CD4-positive, alpha-beta T cell treated with Interleukin-1 beta for 1 hour (primary cell): Measurements from ENCODE around the gene CD99.
A peak's percentile ranks its signal among the peaks of the same experiment; 100 is the strongest.
"Not testable (repeated sequence)": the region's sequence is repeated elsewhere in the genome, so short reads cannot be mapped to it uniquely, and the experiment has no call there.

Experiments used
- DNase-seq, 2 donors: peaks; one replicate each; pipeline ENCODE4 v3.0.0-alpha.2; 2020 to 2022

CD99 gene

DNA sequence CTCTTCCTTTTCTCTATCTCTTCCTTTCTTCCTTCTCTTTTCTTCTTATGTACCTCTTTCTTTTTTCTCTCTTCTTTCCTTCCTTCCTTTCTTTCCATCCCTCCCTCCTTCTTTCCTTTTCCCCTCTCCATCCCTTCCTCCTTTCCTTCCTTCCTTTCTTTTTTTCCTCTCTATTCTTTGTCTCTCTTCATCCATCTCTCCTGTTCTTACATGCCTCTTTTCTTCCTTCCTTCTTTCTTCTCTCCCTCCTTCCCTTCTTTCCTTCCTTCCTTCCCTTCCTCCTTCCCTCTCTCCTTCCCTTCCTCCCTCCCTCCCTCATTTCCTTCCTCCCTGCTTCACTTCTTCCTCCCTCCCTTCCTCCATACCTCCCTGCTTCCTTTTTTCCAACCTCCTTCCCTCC is 41.6 kb downstream of the CD99 start:
- DNase-seq: no peak

- DNase-seq: no peak
These were observed 42.2 kb downstream of the CD99 start for GRCh38 chrX:2733286-2733685.

DNA sequence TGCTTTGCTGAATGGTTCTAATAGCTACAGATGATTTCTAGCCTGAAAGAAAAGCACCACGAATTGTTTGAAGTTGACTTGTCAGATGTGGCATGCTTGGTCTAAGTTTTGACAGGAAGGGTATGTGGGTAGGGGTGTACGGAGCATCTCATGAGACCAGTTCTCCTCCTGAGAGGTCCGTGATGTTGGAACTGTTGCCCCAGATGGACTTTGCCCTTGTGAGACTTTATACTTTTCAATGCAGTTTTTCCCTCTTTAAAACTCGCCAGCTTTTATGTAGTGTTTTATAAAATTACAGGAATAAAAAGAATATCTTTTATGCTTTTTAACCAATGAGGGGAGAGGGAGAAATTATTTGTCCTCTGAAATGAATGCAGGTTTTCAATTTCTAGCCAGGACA is 44.2 kb downstream of the CD99 start:
- DNase-seq: no peak

DNA sequence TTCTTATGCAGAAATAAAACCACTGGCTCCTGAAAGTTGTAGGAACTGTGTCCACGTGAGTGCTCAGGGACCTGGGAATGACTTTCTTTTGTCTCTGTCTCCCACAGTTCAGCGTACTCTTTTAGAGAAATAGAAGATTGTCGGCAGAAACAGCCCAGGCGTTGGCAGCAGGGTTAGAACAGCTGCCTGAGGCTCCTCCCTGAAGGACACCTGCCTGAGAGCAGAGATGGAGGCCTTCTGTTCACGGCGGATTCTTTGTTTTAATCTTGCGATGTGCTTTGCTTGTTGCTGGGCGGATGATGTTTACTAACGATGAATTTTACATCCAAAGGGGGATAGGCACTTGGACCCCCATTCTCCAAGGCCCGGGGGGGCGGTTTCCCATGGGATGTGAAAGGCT is 49.6 kb downstream of the CD99 start:
- DNase-seq: no peak

DNA sequence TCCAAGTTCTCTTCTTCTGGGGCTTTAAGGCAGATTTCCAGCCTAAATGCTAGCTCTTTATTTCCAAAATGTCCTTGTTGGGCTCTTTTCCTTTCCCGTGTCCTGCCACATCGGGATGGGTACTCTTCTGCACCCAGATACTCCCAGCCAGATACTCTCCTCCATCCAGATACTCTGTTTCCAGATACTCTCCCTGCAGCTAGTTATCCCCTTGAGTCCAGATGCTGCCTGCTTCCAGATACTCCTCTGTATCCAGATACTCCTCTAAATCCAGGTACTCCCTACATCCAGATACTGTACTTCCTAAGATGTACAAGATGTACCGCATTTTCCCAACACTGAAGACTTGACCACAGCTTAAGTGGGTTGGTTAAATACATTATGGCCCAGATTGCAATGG is 50.3 kb downstream of the CD99 start:
- DNase-seq: no peak

DNA sequence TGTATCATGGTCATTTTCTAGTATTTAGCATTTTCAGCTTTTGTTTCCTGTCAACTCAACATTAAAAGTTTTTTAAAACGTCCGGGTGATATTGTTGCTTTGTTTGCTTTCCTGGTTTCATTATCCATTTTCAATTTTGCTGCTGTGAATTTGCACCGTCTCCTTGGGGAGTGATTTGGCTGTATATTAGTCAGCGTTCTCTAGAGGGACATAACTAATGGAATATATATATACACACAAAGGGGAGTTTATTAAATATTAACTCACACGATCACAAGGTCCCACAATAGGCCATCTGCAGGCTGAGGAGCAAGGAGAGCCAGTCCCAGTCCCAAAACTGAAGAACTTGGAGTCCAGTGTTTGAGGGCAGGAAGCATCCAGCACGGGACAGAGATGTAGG is 55.2 kb downstream of the CD99 start:
- DNase-seq: not testable (repeated sequence)

DNA sequence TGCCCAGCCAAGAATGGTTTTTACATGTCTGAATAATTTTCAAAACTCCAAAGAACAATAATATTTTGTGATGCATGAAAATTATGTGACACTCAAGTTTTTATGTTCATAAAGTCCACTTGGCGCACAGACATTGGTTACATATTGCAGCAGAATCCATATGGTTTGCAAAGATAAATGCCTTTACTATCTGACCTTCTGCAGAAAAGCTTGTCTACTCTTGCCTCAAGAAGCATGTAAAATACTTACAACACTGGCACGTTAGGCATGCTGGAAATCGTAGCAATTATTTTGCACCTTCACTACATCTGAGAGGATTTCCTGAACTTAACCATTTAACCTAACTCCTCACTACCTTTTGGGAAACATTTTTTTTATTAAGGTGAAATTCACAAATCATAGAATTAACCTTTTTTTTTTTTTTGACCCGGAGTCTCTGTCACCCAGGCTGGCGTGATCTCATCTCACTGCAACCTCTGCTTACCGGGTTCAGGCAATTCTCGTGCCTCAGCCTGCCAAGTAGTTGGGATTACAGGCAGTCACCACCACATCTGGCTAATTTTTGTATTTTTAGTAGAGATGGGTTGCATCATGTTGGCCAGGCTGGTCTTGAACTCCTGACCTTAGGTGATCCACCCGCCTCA is 57.2 kb downstream of the CD99 start:
- DNase-seq: no peak

- DNase-seq: no peak
These were observed 57.7 kb downstream of the CD99 start for GRCh38 chrX:2748815-2749188.

DNA sequence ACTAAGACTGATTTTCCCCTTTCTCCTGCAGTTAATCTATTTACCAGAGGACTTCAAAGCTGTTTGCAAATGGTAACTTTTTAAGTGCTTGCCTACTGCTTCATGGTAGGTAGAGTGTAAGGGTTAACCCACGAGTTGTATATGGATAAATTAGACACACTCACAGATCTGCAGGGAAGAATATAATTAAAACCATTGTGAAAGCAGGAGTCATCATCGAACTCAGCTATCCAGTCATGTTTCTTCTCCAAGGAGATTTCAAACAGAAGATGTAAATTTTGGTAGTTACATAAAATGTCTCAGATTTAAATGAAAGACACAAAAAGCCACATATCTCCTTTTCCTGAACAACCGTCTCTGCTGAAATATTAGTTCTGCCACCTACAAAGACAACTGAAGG is 60.2 kb downstream of the CD99 start:
- no peak for DNase-seq

- not testable (repeated sequence) for DNase-seq
These were observed 60.8 kb downstream of the CD99 start, which contains the start of gene XG for GRCh38 chrX:2751874-2752300. Gene XG (plus strand): TSS chrX:2752040. CDS start chrX:2752275, 235 bp downstream.

DNA sequence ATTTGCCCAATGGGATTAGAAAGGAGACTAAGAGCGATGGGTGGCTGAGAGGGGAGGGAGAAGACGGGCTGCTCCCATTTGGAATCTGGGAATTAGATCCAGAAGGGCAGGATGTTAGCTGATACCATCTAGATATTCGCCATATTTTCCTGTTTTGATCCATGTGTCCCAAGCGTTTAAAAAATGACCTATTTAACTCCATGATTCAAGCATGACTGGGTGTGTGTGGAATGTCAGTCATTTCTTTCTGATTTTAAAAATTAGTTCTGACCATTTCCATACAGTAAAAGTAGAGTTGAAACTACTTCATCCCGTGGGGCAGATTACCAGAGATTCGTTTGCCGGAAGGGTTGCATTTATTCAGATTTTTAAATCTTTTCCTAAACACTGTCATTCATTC is 61.3 kb downstream of the CD99 start:
- DNase-seq: not testable (repeated sequence)

- not testable (repeated sequence) for DNase-seq
These were observed 64.1 kb downstream of the CD99 start for GRCh38 chrX:2755163-2755715.

DNA sequence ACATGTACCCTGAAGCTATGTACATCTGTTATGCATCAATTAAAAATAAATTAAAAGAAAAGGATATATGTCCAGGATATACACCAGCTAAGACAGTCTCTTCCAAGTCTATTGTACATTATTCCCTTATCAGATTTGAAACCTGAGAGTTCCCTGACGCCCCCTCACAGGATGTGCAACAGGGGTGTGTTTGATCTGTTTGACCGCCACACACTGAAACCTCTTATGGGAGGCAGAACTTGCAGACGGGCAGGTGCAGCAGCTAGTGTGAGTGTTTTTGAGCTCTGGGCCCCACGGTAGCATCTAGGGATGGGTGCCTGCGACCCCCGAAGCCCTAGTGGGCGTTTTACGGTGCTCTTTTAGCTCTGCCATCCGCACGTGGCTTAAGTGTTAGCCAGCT is 65.5 kb downstream of the CD99 start:
- no peak for DNase-seq

- no peak for DNase-seq
These were observed 70.2 kb downstream of the CD99 start for GRCh38 chrX:2761246-2761645.

GRCh38 chrX:2762671-2763070 is 71.6 kb downstream of the CD99 start:
- DNase-seq: not testable (repeated sequence)

GRCh38 chrX:2764766-2765548 is 73.9 kb downstream of the CD99 start:
- not testable (repeated sequence) for DNase-seq

GRCh38 chrX:2765549-2765830 is 74.4 kb downstream of the CD99 start:
- no peak for DNase-seq

DNA sequence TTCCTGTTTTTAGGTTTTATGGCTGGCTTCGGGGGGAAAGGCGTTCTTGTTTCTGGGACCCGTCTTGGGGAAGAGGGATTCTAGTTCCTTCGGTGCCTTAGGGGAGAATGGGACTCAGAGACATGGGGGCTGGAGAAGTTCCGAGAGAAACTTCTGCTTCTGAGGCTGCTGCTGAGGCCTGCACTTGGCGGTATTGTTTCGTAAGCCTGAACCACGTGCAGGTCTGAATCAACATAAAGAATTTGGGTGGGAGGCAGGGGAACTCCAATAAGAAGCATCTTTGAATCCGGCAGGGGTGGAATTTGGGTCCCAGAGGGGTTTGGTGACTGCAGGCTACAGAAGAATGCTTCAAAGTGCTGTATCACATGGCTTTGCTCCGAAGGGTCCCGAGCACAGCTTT is 75.8 kb downstream of the CD99 start:
- peak in 1 of 2 donors; percentile 29 for DNase-seq

- DNase-seq: peak in 1 of 2 donors; percentile 57
These were observed 76.7 kb downstream of the CD99 start for GRCh38 chrX:2767631-2768455.

- DNase-seq: no peak
These were observed 78.5 kb downstream of the CD99 start for GRCh38 chrX:2769615-2770014.

DNA sequence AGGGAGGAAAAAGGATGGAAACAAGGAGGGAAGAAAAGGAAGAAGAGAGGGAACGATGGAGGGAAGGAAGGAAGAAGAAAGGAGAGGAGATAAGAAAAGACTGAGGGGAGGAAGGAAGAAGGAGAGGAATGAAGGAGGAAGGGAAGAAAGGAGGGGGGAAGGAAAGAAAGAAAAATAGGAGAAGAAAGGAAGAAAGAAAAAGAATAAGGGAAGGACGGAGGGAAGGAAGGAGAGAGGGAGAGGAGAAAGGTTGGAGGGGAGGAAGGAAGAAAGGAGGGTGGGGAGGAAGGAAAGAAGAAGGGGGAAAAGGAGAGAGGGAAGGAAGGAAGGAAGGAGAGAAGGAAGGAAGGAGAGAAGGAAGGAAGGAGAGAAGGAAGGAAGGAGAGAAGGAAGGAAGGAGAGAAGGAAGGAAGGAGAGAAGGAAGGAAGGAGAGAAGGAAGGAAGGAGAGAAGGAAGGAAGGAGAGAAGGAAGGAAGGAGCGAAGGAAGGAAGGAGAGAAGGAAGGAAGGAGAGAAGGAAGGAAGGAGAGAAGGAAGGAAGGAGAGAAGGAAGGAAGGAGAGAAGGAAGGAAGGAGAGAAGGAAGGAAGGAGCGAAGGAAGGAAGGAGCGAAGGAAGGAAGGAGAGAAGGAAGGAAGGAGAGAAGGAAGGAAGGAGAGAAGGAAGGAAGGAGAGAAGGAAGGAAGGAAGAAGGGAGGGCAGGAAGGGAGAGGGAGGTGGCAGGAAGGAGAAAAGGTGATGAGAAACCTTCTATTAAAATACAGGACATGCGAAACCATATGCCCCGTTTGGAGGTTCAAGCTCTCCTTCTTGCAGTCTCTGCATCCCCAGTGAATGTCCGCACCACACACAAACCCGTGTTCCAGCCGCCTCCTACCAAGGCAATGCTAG is 82.3 kb downstream of the CD99 start:
- not testable (repeated sequence) for DNase-seq

DNA sequence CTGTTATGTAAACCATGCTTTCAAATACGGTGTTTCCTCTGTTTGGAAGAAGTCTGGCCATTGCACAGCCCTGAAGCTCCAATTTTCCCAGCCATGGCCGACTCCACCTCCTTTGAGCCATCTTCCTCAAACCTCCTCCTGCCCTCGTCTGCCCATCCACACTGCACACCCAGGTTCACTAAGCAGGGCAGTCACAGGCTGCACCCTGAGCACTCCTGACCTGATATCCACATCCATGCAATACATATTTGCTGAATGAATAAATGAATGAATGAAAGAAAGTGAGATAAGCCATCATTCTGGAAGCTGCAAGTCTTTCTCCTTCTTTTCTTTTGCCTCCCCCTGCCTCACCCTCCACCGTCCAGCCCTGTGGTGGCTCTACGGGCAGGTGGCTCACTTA is 83.0 kb downstream of the CD99 start:
- DNase-seq: no peak
